ENCODE measurements around the gene BET1.

The BET1 gene

GRCh38 chr7:94012746-94013145, 8.6 kb upstream of the BET1 start:
- DNase-seq (ENCODE audit: low spot score): no peak

- no peak for DNase-seq (ENCODE audit: low spot score)
These were observed 7.7 kb upstream of the BET1 start for GRCh38 chr7:94011714-94012353.

- DNase-seq (ENCODE audit: low spot score): no peak
These were observed 4.4 kb upstream of the BET1 start for GRCh38 chr7:94008537-94008936.

- DNase-seq (ENCODE audit: low spot score): no peak
These were observed 1.6 kb upstream of the BET1 start for GRCh38 chr7:94005753-94006152.

GRCh38 chr7:94003446-94004023, 620 bp downstream of the BET1 start:
- peak; percentile 61 for DNase-seq (ENCODE audit: low spot score)

DNA sequence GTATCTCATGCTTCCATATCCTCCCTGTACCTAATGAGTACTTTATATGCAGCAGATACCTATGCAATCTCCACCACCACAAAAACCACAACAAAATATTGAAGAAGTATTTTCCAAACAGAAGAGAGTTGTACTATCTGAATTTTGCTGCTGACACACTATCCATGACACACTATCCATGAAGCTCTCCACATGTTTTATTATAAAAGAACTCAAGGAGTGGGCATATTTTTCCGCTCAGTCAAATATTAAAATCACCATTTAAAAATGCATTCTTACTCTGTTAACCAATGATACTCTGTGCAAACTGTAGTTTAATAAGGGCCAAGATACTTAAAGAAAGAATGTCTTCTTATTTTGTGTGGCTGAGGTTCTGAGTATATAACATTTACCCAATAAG, 2.8 kb downstream of the BET1 start:
- no peak for DNase-seq (ENCODE audit: low spot score)

DNA sequence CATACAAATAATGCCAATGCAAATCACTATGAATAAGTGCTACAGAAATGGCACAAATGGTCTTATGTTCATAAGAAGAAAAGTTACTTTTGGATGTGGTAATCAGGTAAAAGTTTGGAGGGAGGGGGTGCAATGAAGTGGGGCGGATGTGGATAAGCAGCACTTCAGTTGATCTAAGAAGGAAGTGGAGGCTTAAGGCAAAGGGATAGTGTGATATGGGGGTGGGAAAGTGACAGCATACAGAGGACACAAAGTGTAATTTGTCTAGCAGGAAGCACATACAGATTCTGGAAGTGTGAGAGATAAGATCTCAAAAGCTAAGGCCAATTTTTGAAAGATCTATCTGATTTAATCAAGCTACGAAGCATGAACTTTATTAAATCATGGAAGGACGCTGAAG, 6.3 kb downstream of the BET1 start:
- DNase-seq (ENCODE audit: low spot score): no peak

- DNase-seq (ENCODE audit: low spot score): no peak
These were observed 11.6 kb downstream of the BET1 start for GRCh38 chr7:93992421-93993110.

GRCh38 chr7:93987297-93987696, 16.9 kb downstream of the BET1 start:
- DNase-seq (ENCODE audit: low spot score): no peak

DNA sequence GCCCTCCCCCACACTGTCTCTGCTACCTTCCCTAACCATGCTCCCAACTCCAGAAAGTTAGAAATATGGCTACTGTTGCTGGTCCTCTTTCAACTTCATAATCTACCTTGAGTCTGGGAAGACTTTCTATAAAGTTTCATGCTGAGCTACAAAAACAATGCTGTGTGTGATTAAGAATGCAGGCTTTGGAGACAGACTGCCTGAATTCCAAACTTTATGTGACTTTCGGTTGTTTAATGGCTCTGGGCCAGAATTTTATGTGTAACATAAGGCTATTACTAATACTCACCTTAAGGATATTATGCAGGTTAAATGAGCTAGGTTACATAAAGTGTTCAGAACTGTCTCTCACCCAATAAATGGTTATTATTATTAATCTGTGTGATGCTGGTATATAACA, 19.1 kb downstream of the BET1 start:
- no peak for DNase-seq (ENCODE audit: low spot score)

GRCh38 chr7:93984024-93984423, 20.1 kb downstream of the BET1 start:
- no peak for DNase-seq (ENCODE audit: low spot score)

- no peak for DNase-seq (ENCODE audit: low spot score)
These were observed 22.7 kb downstream of the BET1 start for GRCh38 chr7:93981480-93981874.

GRCh38 chr7:93980744-93981479, 23.2 kb downstream of the BET1 start:
- no peak for DNase-seq (ENCODE audit: low spot score)

DNA sequence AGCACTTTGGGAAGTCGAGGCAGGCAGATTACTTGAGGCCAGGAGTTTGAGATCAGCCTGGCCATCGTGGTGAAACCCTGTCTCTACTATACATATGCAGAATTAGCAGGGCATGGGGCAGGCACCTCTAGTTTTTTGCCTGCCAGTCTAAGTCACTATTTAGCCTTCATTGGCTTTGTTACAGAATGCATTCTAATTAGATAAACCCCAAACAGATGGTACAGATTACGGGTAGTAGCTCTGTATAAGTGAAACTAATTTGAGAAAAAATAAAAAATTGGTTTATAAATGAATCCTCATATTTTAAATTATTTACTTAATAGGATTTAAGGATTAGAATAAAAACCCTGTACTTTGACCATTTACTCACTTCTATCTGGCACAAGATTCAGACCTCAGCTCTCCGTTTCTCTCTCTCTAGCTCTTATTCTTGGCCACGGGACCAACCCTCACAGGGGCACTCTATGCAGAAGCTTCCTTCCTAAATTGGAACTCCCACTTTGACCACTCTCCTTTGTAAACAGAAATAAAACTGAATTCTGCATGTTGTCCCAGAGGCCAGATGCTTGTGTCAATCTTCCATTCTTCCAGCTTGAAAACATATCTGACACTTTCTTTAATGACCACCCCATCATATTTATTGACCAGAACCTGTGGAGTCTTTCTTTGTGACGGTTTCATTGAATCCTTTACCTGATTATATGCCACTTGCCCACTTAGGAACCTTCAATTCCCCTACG, 26.8 kb downstream of the BET1 start:
- no peak for DNase-seq (ENCODE audit: low spot score)

GRCh38 chr7:93973134-93973533, 31.0 kb downstream of the BET1 start:
- no peak for DNase-seq (ENCODE audit: low spot score)

GRCh38 chr7:93972029-93972725, 32.0 kb downstream of the BET1 start:
- no peak for DNase-seq (ENCODE audit: low spot score)

- no peak for DNase-seq (ENCODE audit: low spot score)
These were observed 35.1 kb downstream of the BET1 start for GRCh38 chr7:93968911-93969620.

DNA sequence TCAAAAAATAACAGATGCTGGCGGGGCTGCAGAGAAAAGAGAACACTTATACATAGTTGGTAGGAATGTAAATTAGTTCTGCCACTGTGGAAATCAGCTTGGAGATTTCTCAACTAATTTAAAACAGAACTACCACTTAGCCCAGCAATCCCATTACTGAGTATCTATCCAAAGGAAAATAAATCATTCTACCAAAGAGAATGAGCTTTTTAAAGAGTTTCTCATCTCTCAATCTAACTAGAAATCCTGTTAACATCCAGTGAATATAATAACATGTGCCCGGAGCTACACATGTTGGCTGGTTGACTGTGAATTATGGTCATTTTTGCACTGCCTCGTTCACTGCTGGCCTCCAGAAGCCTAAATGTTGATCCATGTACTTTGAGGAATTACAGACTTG, 39.3 kb downstream of the BET1 start:
- DNase-seq (ENCODE audit: low spot score): no peak

DNA sequence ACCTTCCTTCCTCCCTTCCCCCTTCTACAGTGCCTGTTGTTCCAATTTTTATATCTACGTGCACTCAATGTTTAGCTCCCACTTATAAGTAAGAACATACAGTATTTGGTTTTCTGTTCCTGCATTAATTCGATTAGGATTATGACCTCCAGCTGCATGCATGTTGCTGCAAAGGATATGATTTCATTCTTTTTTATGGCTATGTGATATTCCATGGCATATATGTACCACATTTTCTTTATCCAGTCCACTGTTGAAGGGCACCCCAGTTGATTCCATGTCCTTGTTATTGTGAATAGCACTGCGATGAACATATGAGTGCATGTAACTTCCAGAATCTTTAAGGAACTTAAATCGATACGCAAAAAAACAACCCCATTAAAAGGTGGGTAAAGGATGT, 39.9 kb downstream of the BET1 start:
- DNase-seq (ENCODE audit: low spot score): no peak

DNA sequence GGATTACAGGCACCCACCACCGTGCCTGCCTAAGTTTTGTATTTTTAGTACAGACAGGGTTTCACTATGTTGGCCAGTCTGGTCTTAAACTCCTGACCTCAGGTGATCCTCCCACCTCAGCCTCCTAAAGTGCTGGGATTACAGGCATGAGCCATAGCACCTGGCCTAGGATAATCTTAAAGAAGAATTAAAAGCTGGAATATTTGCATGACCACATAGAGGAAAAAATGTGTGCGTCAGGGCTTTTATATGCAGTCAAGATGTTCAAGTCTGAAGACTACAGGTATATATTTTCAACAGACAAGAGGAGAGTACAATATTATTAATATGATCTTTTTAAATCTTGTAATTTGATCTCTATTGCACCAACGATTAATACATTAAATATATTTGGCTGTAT, 43.2 kb downstream of the BET1 start:
- no peak for DNase-seq (ENCODE audit: low spot score)

DNA sequence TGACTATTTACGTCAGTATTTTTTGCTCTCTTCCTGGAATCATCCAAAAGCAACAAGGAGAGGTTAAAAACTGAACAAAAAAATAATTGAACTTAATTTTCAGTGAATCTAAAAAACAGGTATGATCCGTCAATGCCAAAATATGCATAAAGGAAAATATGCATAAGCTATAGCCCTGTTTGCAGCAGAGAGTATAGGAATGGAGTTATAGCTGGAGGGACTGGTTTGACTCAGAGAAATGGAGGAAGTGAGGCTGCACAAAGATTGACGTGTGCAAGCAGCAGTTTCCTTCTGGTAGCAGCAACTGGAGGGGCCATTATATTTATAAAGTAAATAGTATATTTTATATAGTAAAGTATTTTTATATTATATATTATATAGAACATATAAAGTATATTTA, 45.5 kb downstream of the BET1 start:
- no peak for DNase-seq (ENCODE audit: low spot score)
